Amniotic epithelial cell (primary cell): ENCODE measurements around the gene PAQR6.

Experiments used
- DNase-seq: peaks from one replicate; pipeline ENCODE4 v3.0.0-alpha.2; 2010; ENCODE audit warnings: low read depth

Gene PAQR6

GRCh38 chr1:156195853-156196252 is 52.0 kb downstream of the PAQR6 start:
- DNase-seq: no peak

DNA sequence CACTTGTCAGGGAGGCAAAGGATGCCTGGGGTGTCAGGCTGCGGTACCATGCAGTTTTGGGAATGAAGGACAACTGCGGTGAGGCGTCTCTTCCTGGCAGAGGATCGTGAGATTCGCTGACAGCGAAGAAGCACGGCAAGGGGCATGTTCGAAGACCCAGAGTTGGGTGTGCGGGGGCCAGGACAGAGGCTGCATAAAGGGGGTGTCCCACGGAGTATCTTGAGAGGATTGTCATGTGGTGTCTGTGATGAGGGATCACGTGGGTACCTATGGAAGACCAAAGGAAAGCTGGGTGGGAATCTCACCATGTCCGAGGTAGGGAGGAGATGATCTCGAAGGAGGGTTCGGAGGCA is 53.6 kb downstream of the PAQR6 start:
- DNase-seq: no peak

DNA sequence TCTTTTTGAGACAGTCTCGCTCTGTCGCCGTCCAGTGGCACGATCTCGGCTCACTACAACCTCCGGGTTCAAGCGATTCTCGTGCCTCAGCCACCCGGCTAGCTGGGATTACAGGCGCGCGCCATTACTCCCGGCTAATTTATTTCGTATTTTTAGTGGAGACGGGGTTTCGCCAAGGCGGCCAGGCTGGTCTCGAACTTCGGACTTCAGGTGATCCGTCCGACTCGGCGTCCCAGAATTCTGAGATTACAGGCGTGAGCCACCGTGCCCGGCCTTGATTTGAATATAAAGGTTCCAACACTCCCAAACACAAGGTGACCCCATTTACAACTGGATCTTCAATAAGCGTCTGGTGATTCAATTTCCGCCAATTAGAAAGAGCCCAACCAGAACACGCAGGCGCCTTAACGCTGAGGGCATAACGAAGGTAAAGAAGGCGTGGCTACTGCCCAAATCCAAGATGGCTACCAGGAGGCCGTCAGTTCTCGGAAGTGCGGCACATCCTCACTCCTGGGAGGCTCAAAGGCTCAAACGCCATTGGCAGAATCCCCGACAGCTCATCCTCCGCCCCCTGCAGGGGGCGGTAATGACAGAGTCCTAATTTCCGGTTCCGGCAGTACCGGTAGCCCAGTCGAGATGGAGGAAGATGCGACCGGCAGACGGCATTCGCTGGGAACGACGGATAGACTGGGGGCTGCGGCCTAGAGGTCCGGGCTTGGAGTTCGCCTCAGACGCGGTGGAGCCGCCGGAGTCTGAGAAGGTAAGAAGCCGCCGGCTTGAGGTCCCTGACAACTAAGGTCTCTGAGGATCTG is 54.2 kb downstream of the PAQR6 start, which contains the start of gene SLC25A44:
Gene SLC25A44, plus strand, starts transcription at position 617 of the 812 bp plus-strand sequence. CDS start 5,744 bp downstream, outside the sequence.
- peak; percentile 99 for DNase-seq
